Hepatocyte (in vitro differentiated cells): ENCODE results near the gene TRUB1. TPM values are rescaled to one million over a fixed set of nuclear protein-coding genes. Genes with fewer than 3 reads are reported as not detected.

Experiments used
- DNase-seq: peaks from one replicate; pipeline ENCODE4 v3.0.0-alpha.2; 2016; ENCODE audit warnings: low spot score
- H2AFZ ChIP-seq: fragments of 200-600 bp; sonication (generic); 2 replicates; pipeline ENCODE4 v1.6.0; 2016; ENCODE audit warnings: antibody characterized with exemption, mild to moderate bottlenecking
- H3K27ac ChIP-seq: fragments of 200-600 bp; sonication (generic); 2 replicates; pipeline ENCODE4 v1.5.1; 2016; ENCODE audit warnings: mild to moderate bottlenecking
- H3K27me3 ChIP-seq: fragments of 200-600 bp; sonication (generic); 2 replicates; pipeline ENCODE4 v1.6.1; 2016
- H3K36me3 ChIP-seq: fragments of 200-600 bp; sonication (generic); replicated peaks from 2 replicates; pipeline ENCODE4 v1.5.1; 2016; ENCODE audit warnings: low read depth; ENCODE audit not compliant: insufficient read depth
- H3K4me1 ChIP-seq: fragments of 200-600 bp; sonication (generic); 2 replicates; pipeline ENCODE4 v1.5.1; 2016; ENCODE audit warnings: mild to moderate bottlenecking, moderate library complexity; ENCODE audit not compliant: insufficient read depth
- H3K4me2 ChIP-seq: fragments of 200-600 bp; sonication (generic); 2 replicates; pipeline ENCODE4 v1.6.0; 2016
- H3K4me3 ChIP-seq: fragments of 200-600 bp; sonication (generic); 2 replicates; pipeline ENCODE4 v1.5.1; 2016; ENCODE audit warnings: mild to moderate bottlenecking
- H3K79me2 ChIP-seq: fragments of 200-600 bp; sonication (generic); 2 replicates; pipeline ENCODE4 v1.6.0; 2017; ENCODE audit warnings: mild to moderate bottlenecking
- H3K9me2 ChIP-seq: fragments of 200-600 bp; sonication (generic); replicated peaks from 2 replicates; pipeline ENCODE4 v1.6.0; 2017; ENCODE audit warnings: mild to moderate bottlenecking; ENCODE audit not compliant: insufficient read depth
- H3K9me3 ChIP-seq: fragments of 200-600 bp; sonication (generic); 2 replicates; pipeline ENCODE4 v1.5.1; 2016; ENCODE audit warnings: low read depth, mild to moderate bottlenecking
- H4K20me1 ChIP-seq: fragments of 200-600 bp; sonication (generic); 2 replicates; pipeline ENCODE4 v1.6.0; 2016; ENCODE audit warnings: mild to moderate bottlenecking; ENCODE audit not compliant: insufficient read depth, poor library complexity, severe bottlenecking
- CTCF ChIP-seq: fragments of 200-600 bp; sonication (generic); IDR thresholded peaks from 2 replicates; pipeline ENCODE4 v1.5.1; 2016; ENCODE audit warnings: antibody characterized with exemption, mild to moderate bottlenecking; ENCODE audit not compliant: poor library complexity
- EZH2 ChIP-seq: fragments of 200-600 bp; sonication (generic); IDR thresholded peaks from 2 replicates; pipeline ENCODE4 v1.6.1; 2016; ENCODE audit warnings: antibody characterized with exemption, mild to moderate bottlenecking, borderline replicate concordance
- EZH2phosphoT487 ChIP-seq: fragments of 200-600 bp; sonication (generic); IDR thresholded peaks from one replicate; pipeline ENCODE4 v1.6.1; 2018; ENCODE audit warnings: antibody characterized with exemption, mild to moderate bottlenecking, low read depth, moderate library complexity; ENCODE audit not compliant: unreplicated experiment, severe bottlenecking
- WGBS: methylation state at CpG from one replicate; pipeline ENCODE4 v1.1.6; 2016; ENCODE audit warnings: low lambda C conversion rate; ENCODE audit errors: missing lambda C conversion rate; 5-methylcytosine and 5-hydroxymethylcytosine counted together
- polyA plus RNA-seq: library from polyadenylated mRNA; unstranded; fragments of >200 nt; fragmentation: Nextera tagmentation; extraction: Ambion mirVana; gene quantifications from 2 replicates; pipeline ENCODE4 v1.2.1, GENCODE V29; 2016
- total RNA-seq: library from RNA; depleted of rRNA; stranded (reverse); fragments of >200 nt; gene quantifications from 2 replicates; pipeline ENCODE4 v1.2.3, GENCODE V29; 2014

TRUB1 gene
- total and polyA plus RNA-seq, 2 experiments from 2014 or later, result 12.0 to 29.0 TPM

- Histone ChIP-seq H3K9me3 (no peaks in the 10 kb centered on the region), H2AFZ (no peak overlapping the region), H3K4me3 (no peak overlapping the region), H3K4me2 (no peak overlapping the region), H3K27ac (no peak overlapping the region), H4K20me1 (no peaks in the 10 kb centered on the region), H3K36me3 (no peaks in the 10 kb centered on the region), H3K27me3 (no peaks in the 10 kb centered on the region), H3K9me2 (no peaks in the 10 kb centered on the region), H3K4me1 (no peaks in the 10 kb centered on the region), H3K79me2 (peaks cover 6% of the 10 kb centered on the region)
- TF ChIP-seq EZH2 (no peak), EZH2phosphoT487 (no peak), CTCF (no peak)
- DNase-seq, result no peak
- WGBS, result 52% methylated on average over 1 of the region's 1 CpG
These were observed 19.1 kb downstream of the TRUB1 start for GRCh38 chr10:114957122-114957521.

GRCh38 chr10:114957673-114958072, 19.7 kb downstream of the TRUB1 start:
- H3K4me3 ChIP-seq, result no peak overlapping the region
- H3K4me2 ChIP-seq, result no peak overlapping the region
- no peak overlapping the region for H3K27ac ChIP-seq
- no peak overlapping the region for H2AFZ ChIP-seq
- H4K20me1 ChIP-seq, result no peaks in the 10 kb centered on the region
- no peaks in the 10 kb centered on the region for H3K27me3 ChIP-seq
- H3K79me2 ChIP-seq, result peaks cover 5% of the 10 kb centered on the region
- TF ChIP-seq CTCF, result no peak
- TF ChIP-seq EZH2, result no peak
- TF ChIP-seq EZH2phosphoT487, result no peak
- no peaks in the 10 kb centered on the region for H3K9me3 ChIP-seq
- WGBS, result 88% methylated on average over 2 of the region's 2 CpGs
- no peaks in the 10 kb centered on the region for H3K36me3 ChIP-seq
- H3K9me2 ChIP-seq, result no peaks in the 10 kb centered on the region
- no peak for DNase-seq
- H3K4me1 ChIP-seq, result no peaks in the 10 kb centered on the region

- H3K4me2 ChIP-seq, result no peak overlapping the region
- H3K79me2 ChIP-seq, result peaks cover 15% of the 10 kb centered on the region
- no peaks in the 10 kb centered on the region for H3K36me3 ChIP-seq
- H3K27ac ChIP-seq, result no peak overlapping the region
- no peaks in the 10 kb centered on the region for H4K20me1 ChIP-seq
- no peaks in the 10 kb centered on the region for H3K9me3 ChIP-seq
- H2AFZ ChIP-seq, result no peak overlapping the region
- H3K27me3 ChIP-seq, result no peaks in the 10 kb centered on the region
- 89% methylated on average over 2 of the region's 2 CpGs for WGBS
- TF ChIP-seq EZH2phosphoT487, result no peak
- H3K4me3 ChIP-seq, result no peak overlapping the region
- no peak for DNase-seq
- no peaks in the 10 kb centered on the region for H3K9me2 ChIP-seq
- no peaks in the 10 kb centered on the region for H3K4me1 ChIP-seq
These were observed 24.4 kb downstream of the TRUB1 start for GRCh38 chr10:114962441-114962840.

- no peaks in the 10 kb centered on the region for H3K27me3 ChIP-seq
- peaks cover 21% of the 10 kb centered on the region for H3K79me2 ChIP-seq
- 99% methylated on average over 4 of the region's 4 CpGs for WGBS
- no peak for DNase-seq
- no peak for TF ChIP-seq CTCF
- TF ChIP-seq EZH2phosphoT487, result no peak
- TF ChIP-seq EZH2, result no peak
- no peaks in the 10 kb centered on the region for H4K20me1 ChIP-seq
- H3K4me1 ChIP-seq, result no peaks in the 10 kb centered on the region
- no peak overlapping the region for H3K27ac ChIP-seq
- no peak overlapping the region for H2AFZ ChIP-seq
- no peak overlapping the region for H3K4me3 ChIP-seq
- H3K9me3 ChIP-seq, result no peaks in the 10 kb centered on the region
- H3K36me3 ChIP-seq, result no peaks in the 10 kb centered on the region
- H3K9me2 ChIP-seq, result no peaks in the 10 kb centered on the region
- no peak overlapping the region for H3K4me2 ChIP-seq
These were observed 25.9 kb downstream of the TRUB1 start for GRCh38 chr10:114963908-114964307.
